Natural killer cell (primary cell): ENCODE results near the gene SCAMP4. TPM values are rescaled to one million over a fixed set of nuclear protein-coding genes. Genes with fewer than 3 reads are reported as not detected.
A peak's percentile ranks its signal among the peaks of the same experiment; 100 is the strongest.

Experiments
- ATAC-seq, 3 donors: fragments of 150-1000 bp in 2 of 3; fragments of 200-7000 bp in 1 of 3; cut with Tn5 transposase; 1 replicate in 1 of 3; 2 replicates in 2 of 3; pipeline ENCODE4 v1.10.0; 2021; ENCODE audit warnings: mild to moderate bottlenecking in 2 of 3, moderate library complexity in 2 of 3
- DNase-seq, 2 donors: peaks; one replicate each; pipeline versions ENCODE4 v3.0.0 to v3.0.0-alpha.2; 2013 to 2021; ENCODE audit warnings: mixed read lengths in 1 of 2
- H3K27ac ChIP-seq: one replicate; pipeline ENCODE4 v1.5.1; 2013; ENCODE audit warnings: mild to moderate bottlenecking, low read length
- H3K27me3 ChIP-seq: one replicate; pipeline ENCODE4 v1.6.1; 2013; ENCODE audit warnings: low read length; ENCODE audit not compliant: control insufficient read depth, insufficient read depth
- H3K36me3 ChIP-seq: one replicate; pipeline ENCODE4 v1.6.1; 2013; ENCODE audit warnings: low read length; ENCODE audit not compliant: control insufficient read depth, insufficient read depth
- H3K4me1 ChIP-seq: one replicate; pipeline ENCODE4 v1.6.1; 2013; ENCODE audit warnings: low read length; ENCODE audit not compliant: control insufficient read depth, insufficient read depth
- H3K4me3 ChIP-seq: one replicate; pipeline ENCODE4 v1.5.1; 2013; ENCODE audit warnings: low read length
- H3K9me3 ChIP-seq: one replicate; pipeline ENCODE4 v1.6.1; 2013; ENCODE audit warnings: low read length; ENCODE audit not compliant: control insufficient read depth, insufficient read depth
- H3K27ac Mint-ChIP-seq, 2 donors: one replicate each; pipeline ENCODE4 v1.8.0; 2022; ENCODE audit warnings: mild to moderate bottlenecking in 2 of 2, mixed read lengths in 2 of 2, moderate library complexity in 1 of 2
- H3K27me3 Mint-ChIP-seq, 2 donors: one replicate each; pipeline ENCODE4 v1.8.0; 2022; ENCODE audit warnings: low read depth in 2 of 2, mixed read lengths in 2 of 2
- H3K36me3 Mint-ChIP-seq: one replicate; pipeline ENCODE4 v1.8.0; 2022; ENCODE audit warnings: mixed read lengths
- H3K4me1 Mint-ChIP-seq, 2 donors: one replicate each; pipeline ENCODE4 v1.8.0; 2022; ENCODE audit warnings: mixed read lengths in 2 of 2
- H3K4me3 Mint-ChIP-seq: one replicate; pipeline ENCODE4 v1.8.0; 2022; ENCODE audit warnings: mild to moderate bottlenecking, moderate library complexity, mixed read lengths
- H3K9me3 Mint-ChIP-seq, 2 donors: one replicate each; pipeline ENCODE4 v1.8.0; 2022; ENCODE audit warnings: mixed read lengths in 2 of 2
- WGBS: methylation state at CpG from one replicate; pipeline ENCODE4 v1.1.7; 2013; ENCODE audit warnings: missing lambda C conversion rate; ENCODE audit not compliant: insufficient coverage; 5-methylcytosine and 5-hydroxymethylcytosine counted together
- intact Hi-C: fragments of 100-400 bp; cut with micrococcal nuclease; formaldehyde crosslinking; loops from one replicate; pipeline ENCODE4 v1.14.2; 2022
- total RNA-seq, 4 donors: library from RNA; stranded (reverse); fragments of 120-200 nt in 1 of 4; gene quantifications; one replicate each; pipeline versions ENCODE4 v1.2.3 to v1.2.4, GENCODE V29; 2013 to 2022
- TF ChIP-seq, protein P1 (sequence below): fragments of 200-600 bp; IDR thresholded peaks from one replicate; pipeline ENCODE4 v1.8.0; 2022; ENCODE audit warnings: antibody characterized with exemption

Gene SCAMP4
- total RNA-seq, 3 donors from 2014 or later (not counting 1 experiment from before 2014, with no cell fraction given), result 43.1 to 53.7 (median 46.9) TPM

DNA sequence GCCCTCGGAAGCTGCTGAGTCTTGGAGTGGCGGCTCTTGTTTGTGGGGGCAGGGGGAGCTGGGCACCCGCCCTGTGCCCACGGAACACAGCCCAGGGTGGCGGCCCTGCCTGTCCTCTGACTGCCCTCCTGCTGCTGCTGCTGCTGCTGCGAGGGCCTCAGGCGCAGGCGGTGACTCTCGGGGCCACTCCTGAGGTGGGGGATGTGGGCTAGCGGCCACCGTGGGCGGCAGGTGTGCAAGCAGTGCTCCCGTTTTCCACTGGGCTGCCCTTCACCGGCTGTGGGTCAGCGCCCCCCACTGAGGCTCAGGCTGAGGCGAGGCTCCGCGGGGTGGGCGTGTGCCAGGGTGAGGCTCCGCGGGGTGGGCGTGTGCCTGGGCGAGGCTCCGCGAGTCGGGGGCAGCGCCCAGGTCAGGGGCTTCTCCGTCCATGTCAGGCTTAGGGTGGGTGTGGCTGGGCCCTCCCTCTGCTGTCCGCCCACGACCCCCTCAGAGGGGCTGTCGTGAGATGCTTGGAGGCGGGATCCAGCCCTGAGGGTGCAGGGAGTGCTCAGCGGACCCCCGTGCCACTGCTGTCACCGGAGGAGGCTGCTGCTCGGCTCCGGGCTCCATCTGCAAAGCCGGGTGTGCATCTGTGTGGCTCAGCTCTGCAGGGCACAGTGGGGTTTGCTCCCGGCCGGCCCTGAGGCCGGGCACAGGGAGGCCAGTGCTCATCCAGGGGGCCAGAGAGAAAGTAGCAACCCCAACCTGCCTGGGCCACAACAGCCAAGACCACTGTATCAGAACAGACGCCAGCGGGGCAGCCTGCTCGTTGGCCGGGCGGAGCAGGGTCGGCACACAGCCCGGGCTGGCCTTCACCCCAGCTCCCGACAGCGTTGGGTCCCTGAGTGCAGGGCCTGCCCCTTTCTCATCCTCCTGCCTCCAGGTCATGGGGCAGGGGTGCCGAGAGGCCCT, 50.2 kb downstream of the SCAMP4 start:
- no peaks in the 10 kb centered on the region for H3K27me3 Mint-ChIP-seq
- DNase-seq, result no peak
- no peak overlapping the region for H3K4me3 ChIP-seq
- H3K27ac Mint-ChIP-seq, result peak overlapping the region in 1 of 2 donors; percentile 54
- 87% methylated on average over 51 of the region's 51 CpGs for WGBS
- H3K36me3 ChIP-seq, result peaks cover 23% of the 10 kb centered on the region
- H3K27ac ChIP-seq, result no peak overlapping the region
- H3K4me3 Mint-ChIP-seq, result no peak overlapping the region
- ATAC-seq, result no peak
- TF ChIP-seq, protein P1, sequence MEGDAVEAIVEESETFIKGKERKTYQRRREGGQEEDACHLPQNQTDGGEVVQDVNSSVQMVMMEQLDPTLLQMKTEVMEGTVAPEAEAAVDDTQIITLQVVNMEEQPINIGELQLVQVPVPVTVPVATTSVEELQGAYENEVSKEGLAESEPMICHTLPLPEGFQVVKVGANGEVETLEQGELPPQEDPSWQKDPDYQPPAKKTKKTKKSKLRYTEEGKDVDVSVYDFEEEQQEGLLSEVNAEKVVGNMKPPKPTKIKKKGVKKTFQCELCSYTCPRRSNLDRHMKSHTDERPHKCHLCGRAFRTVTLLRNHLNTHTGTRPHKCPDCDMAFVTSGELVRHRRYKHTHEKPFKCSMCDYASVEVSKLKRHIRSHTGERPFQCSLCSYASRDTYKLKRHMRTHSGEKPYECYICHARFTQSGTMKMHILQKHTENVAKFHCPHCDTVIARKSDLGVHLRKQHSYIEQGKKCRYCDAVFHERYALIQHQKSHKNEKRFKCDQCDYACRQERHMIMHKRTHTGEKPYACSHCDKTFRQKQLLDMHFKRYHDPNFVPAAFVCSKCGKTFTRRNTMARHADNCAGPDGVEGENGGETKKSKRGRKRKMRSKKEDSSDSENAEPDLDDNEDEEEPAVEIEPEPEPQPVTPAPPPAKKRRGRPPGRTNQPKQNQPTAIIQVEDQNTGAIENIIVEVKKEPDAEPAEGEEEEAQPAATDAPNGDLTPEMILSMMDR, result no peak
- peaks cover 13% of the 10 kb centered on the region for H3K4me1 ChIP-seq
- no peaks in the 10 kb centered on the region for H3K36me3 Mint-ChIP-seq
- intact Hi-C loops, result no loop called here
- no peaks in the 10 kb centered on the region for H3K9me3 ChIP-seq
- no peaks in the 10 kb centered on the region for H3K27me3 ChIP-seq
- H3K9me3 Mint-ChIP-seq, result no peaks in the 10 kb centered on the region
- peaks cover 5 to 27% of the 10 kb centered on the region in 2 donors for H3K4me1 Mint-ChIP-seq

DNA sequence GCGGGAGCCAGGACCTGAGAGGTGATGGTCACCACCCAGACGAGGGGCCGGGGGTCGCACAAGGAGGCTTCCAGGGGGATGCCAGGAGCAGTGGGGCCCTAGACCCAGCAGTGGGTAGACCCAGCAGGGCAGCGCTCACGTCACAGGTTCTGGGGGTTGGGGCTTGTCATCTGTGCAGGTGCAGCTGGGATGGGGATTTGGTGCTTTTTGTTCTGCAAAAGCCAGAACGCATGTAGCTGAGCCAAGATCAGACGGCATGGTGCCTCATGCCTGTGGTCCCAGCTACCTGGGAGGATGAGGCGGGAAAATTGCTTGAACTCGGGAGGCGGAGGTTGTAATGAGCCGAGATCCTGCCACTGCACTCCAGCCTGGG, 50.9 kb downstream of the SCAMP4 start:
- Histone ChIP-seq H3K27ac (no peak overlapping the region), H3K4me3 (no peak overlapping the region), H3K4me1 (peaks cover 18% of the 10 kb centered on the region), H3K9me3 (no peaks in the 10 kb centered on the region), H3K36me3 (peaks cover 23% of the 10 kb centered on the region), H3K27me3 (no peaks in the 10 kb centered on the region)
- peak overlapping the region in 1 of 2 donors; percentile 54 for H3K27ac Mint-ChIP-seq
- WGBS, result 95% methylated on average over 12 of the region's 12 CpGs
- no peak overlapping the region for H3K4me3 Mint-ChIP-seq
- no peaks in the 10 kb centered on the region for H3K9me3 Mint-ChIP-seq
- ATAC-seq (no peak), DNase-seq (no peak)
- intact Hi-C loops, result no loop called here
- TF ChIP-seq, protein P1, result no peak
- H3K36me3 Mint-ChIP-seq, result no peaks in the 10 kb centered on the region
- H3K27me3 Mint-ChIP-seq, result no peaks in the 10 kb centered on the region
- peaks cover 5 to 32% of the 10 kb centered on the region in 2 donors for H3K4me1 Mint-ChIP-seq

DNA sequence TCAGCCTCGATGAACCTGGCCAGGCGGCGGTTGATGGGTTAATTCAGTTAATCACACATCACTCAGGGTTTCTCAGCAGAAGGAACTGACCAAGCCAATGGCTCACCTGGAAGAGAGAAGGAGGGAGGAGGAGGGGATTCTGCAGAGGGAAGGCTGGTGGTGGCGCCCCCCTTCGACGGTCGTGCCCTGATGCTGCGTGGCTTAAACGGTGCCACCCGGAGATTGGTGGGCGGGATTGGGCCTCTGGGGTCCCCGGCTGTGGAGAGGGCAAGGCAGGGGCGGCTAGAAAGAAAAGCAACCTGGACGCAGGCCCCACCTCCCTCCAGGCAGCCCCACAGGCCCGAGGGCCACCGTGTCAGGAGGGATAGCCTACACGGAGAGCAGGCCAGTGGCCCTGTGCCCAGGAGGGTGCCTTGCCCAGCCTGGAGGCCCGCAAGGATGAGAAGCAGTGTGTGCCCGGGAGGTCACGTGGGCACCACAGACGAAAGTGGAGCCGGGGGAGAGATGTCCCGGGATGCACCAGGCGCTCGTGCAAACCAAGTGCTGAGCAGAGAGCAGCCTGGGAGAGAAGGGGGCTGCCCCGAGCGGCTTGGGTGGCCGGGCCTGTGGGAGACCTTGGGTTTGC, 51.8 kb downstream of the SCAMP4 start:
- Histone ChIP-seq H3K9me3 (no peaks in the 10 kb centered on the region), H3K36me3 (peaks cover 21% of the 10 kb centered on the region), H3K4me3 (no peak overlapping the region), H3K27ac (no peak overlapping the region), H3K27me3 (no peaks in the 10 kb centered on the region), H3K4me1 (peaks cover 26% of the 10 kb centered on the region)
- ATAC-seq, result no peak
- no peak for DNase-seq
- 92% methylated on average over 28 of the region's 28 CpGs for WGBS
- H3K27me3 Mint-ChIP-seq, result no peaks in the 10 kb centered on the region
- H3K4me1 Mint-ChIP-seq, result peaks cover 11 to 40% of the 10 kb centered on the region in 2 donors
- H3K9me3 Mint-ChIP-seq, result no peaks in the 10 kb centered on the region
- H3K27ac Mint-ChIP-seq, result peak overlapping the region in 1 of 2 donors; percentile 54
- no peaks in the 10 kb centered on the region for H3K36me3 Mint-ChIP-seq
- H3K4me3 Mint-ChIP-seq, result no peak overlapping the region
- intact Hi-C loops, result no loop called here
- TF ChIP-seq, protein P1, result no peak
